ENCODE data around the gene AQP2. TPM values are rescaled to one million over a fixed set of nuclear protein-coding genes. Genes with fewer than 3 reads are reported as not detected.

Gene AQP2
- total and polyA plus RNA-seq, 4 donors = not detected

DNA sequence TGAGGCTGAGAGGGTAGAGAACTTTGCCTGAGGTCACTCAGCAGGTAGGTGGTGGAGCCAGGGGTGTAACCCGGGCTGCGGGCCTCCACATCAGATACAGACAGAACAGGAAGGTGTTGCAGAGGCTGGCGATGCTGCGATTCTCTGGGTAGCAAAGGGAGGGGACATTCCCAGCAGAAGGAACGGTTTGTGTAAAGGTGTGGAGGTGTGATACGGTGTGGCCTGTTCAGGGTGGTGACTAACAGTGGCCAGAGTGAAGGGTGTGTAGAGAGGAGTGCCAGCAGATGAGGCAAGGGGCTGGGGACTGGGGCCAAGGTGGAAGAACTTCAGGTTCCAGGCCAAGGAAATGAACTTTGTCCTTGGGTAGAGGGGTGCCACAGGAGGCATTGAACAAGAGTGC lies 28.6 kb upstream of the AQP2 start:
- ATAC-seq (ENCODE audit: insufficient read depth, low FRiP score) = no peak

GRCh38 chr12:49922349-49923034 lies 28.0 kb upstream of the AQP2 start:
- Histone ChIP-seq H3K9me3 (ENCODE audit: control insufficient read depth in 4 of 4, insufficient read depth in 3 of 4, low read length in 3 of 4) (no peaks in the 10 kb centered on the region), H3K4me1 (ENCODE audit: control insufficient read depth in 5 of 5, insufficient read depth in 5 of 5, low read length in 5 of 5) (peaks cover 0 to 7% (median 0%) of the 10 kb centered on the region in 5 donors), H3K27ac (ENCODE audit: low read depth in 1 of 2, low read length in 1 of 2) (no peak overlapping the region), H3K4me3 (no peak overlapping the region), H3K36me3 (ENCODE audit: control insufficient read depth in 4 of 4, insufficient read depth in 4 of 4, low read length in 4 of 4) (no peaks in the 10 kb centered on the region), H3K27me3 (ENCODE audit: control insufficient read depth in 3 of 3, insufficient read depth in 3 of 3, low read length in 2 of 3) (no peaks in the 10 kb centered on the region), H3K9ac (ENCODE audit: insufficient read depth in 1 of 2, low read length in 2 of 2) (no peak overlapping the region)
- DNase-seq (peak in 1 of 3 donors; percentile 26), ATAC-seq (ENCODE audit: insufficient read depth, low FRiP score) (no peak)
- TF ChIP-seq, protein P1, sequence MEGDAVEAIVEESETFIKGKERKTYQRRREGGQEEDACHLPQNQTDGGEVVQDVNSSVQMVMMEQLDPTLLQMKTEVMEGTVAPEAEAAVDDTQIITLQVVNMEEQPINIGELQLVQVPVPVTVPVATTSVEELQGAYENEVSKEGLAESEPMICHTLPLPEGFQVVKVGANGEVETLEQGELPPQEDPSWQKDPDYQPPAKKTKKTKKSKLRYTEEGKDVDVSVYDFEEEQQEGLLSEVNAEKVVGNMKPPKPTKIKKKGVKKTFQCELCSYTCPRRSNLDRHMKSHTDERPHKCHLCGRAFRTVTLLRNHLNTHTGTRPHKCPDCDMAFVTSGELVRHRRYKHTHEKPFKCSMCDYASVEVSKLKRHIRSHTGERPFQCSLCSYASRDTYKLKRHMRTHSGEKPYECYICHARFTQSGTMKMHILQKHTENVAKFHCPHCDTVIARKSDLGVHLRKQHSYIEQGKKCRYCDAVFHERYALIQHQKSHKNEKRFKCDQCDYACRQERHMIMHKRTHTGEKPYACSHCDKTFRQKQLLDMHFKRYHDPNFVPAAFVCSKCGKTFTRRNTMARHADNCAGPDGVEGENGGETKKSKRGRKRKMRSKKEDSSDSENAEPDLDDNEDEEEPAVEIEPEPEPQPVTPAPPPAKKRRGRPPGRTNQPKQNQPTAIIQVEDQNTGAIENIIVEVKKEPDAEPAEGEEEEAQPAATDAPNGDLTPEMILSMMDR (IDR thresholded peaks at IDR 0.05; ENCODE audit: control extremely low read depth, extremely low read depth) = no peak
- 71 to 79% methylated on average over 12 of the region's 12 CpGs for WGBS, 2 donors

More for the DNA sequence above, 28.6 kb upstream of the AQP2 start:
- Histone ChIP-seq H3K36me3 (ENCODE audit: control insufficient read depth in 4 of 4, insufficient read depth in 4 of 4, low read length in 4 of 4) (no peaks in the 10 kb centered on the region), H3K27me3 (ENCODE audit: control insufficient read depth in 3 of 3, insufficient read depth in 3 of 3, low read length in 2 of 3) (no peaks in the 10 kb centered on the region), H3K27ac (ENCODE audit: low read depth in 1 of 2, low read length in 1 of 2) (no peak overlapping the region), H3K9ac (ENCODE audit: insufficient read depth in 1 of 2, low read length in 2 of 2) (no peak overlapping the region), H3K9me3 (ENCODE audit: control insufficient read depth in 4 of 4, insufficient read depth in 3 of 4, low read length in 3 of 4) (no peaks in the 10 kb centered on the region), H3K4me3 (no peak overlapping the region), H3K4me1 (ENCODE audit: control insufficient read depth in 5 of 5, insufficient read depth in 5 of 5, low read length in 5 of 5) (peaks cover 0 to 7% (median 0%) of the 10 kb centered on the region in 5 donors)
- WGBS, 2 donors = 76 to 80% methylated on average over 6 of the region's 6 CpGs
- TF ChIP-seq, protein P1 (IDR thresholded peaks at IDR 0.05; ENCODE audit: control extremely low read depth, extremely low read depth) = no peak
- DNase-seq = no peak

- TF ChIP-seq, protein P1 (IDR thresholded peaks at IDR 0.05; ENCODE audit: control extremely low read depth, extremely low read depth) = no peak
- no peak for ATAC-seq (ENCODE audit: insufficient read depth, low FRiP score)
- H3K9ac ChIP-seq (ENCODE audit: insufficient read depth in 1 of 2, low read length in 2 of 2) = no peak overlapping the region
- no peaks in the 10 kb centered on the region for H3K36me3 ChIP-seq (ENCODE audit: control insufficient read depth in 4 of 4, insufficient read depth in 4 of 4, low read length in 4 of 4)
- no peaks in the 10 kb centered on the region for H3K27me3 ChIP-seq (ENCODE audit: control insufficient read depth in 3 of 3, insufficient read depth in 3 of 3, low read length in 2 of 3)
- no peak overlapping the region for H3K27ac ChIP-seq (ENCODE audit: low read depth in 1 of 2, low read length in 1 of 2)
- DNase-seq = no peak
- no peaks in the 10 kb centered on the region for H3K9me3 ChIP-seq (ENCODE audit: control insufficient read depth in 4 of 4, insufficient read depth in 3 of 4, low read length in 3 of 4)
- no peak overlapping the region for H3K4me3 ChIP-seq
- peaks cover 0 to 7% (median 0%) of the 10 kb centered on the region in 5 donors for H3K4me1 ChIP-seq (ENCODE audit: control insufficient read depth in 5 of 5, insufficient read depth in 5 of 5, low read length in 5 of 5)
- WGBS, 2 donors = 83 to 87% methylated on average over 7 of the region's 7 CpGs
Observed at GRCh38 chr12:49923035-49923644, 27.4 kb upstream of the AQP2 start.

Data from lung (tissue), 12 donors.